Fibroblast of lung (primary cell): Measurements from ENCODE around the gene PLEKHN1. TPM values are rescaled to one million over a fixed set of nuclear protein-coding genes. Genes with fewer than 3 reads are reported as not detected.

Experiments used
- polyA plus RNA-seq, 2 donors: library from polyadenylated mRNA; depleted of rRNA in 1 of 2; stranded (reverse) in 1 of 2; unstranded in 1 of 2; fragments of >200 nt; gene quantifications; 2 replicates each; pipeline ENCODE4 v1.2.1, GENCODE V29; 2011 to 2012; ENCODE audit warnings: missing spikeins in 1 of 2
- total RNA-seq: library from RNA; depleted of rRNA; stranded (reverse); fragments of >200 nt; gene quantifications from 2 replicates; pipeline ENCODE4 v1.2.1, GENCODE V29; 2014

PLEKHN1 gene
- total and polyA plus RNA-seq, 2 donors (not counting 1 experiment from before 2014, with no cell fraction given), result 0.17 to 0.41 TPM

Other genes starting within 250 kb of the PLEKHN1 start
- 3.8 and 7.7 TPM in 2 replicates for gene SAMD11, start 42.6 kb upstream of the PLEKHN1 start, total RNA-seq
- 0.40 and 0.47 TPM in 2 replicates for gene SAMD11, start 42.6 kb upstream of the PLEKHN1 start, polyA plus RNA-seq
- 61.1 and 61.9 TPM in 2 replicates for gene NOC2L, start 7.2 kb upstream of the PLEKHN1 start, total RNA-seq
- 34.1 and 62.0 TPM in 2 replicates for gene NOC2L, start 7.2 kb upstream of the PLEKHN1 start, polyA plus RNA-seq
- 5.6 and 7.4 TPM in 2 replicates for gene KLHL17, start 5.9 kb upstream of the PLEKHN1 start, total RNA-seq
- gene KLHL17, start 5.9 kb upstream of the PLEKHN1 start, polyA plus RNA-seq, result 4.7 and 6.1 TPM in 2 replicates
- gene PERM1, start 15.6 kb downstream of the PLEKHN1 start, total RNA-seq, result 0.17 TPM in 1 of 2 replicates, not detected in the other
- 0.03 TPM in 1 of 2 replicates, not detected in the other for gene PERM1, start 15.6 kb downstream of the PLEKHN1 start, polyA plus RNA-seq
- gene HES4, start 33.6 kb downstream of the PLEKHN1 start, total RNA-seq, result 1.5 and 2.0 TPM in 2 replicates
- gene HES4, start 33.6 kb downstream of the PLEKHN1 start, polyA plus RNA-seq, result 0.10 and 0.49 TPM in 2 replicates
- gene ISG15, start 47.0 kb downstream of the PLEKHN1 start, total RNA-seq, result 74.7 and 93.3 TPM in 2 replicates
- 18.4 and 24.2 TPM in 2 replicates for gene ISG15, start 47.0 kb downstream of the PLEKHN1 start, polyA plus RNA-seq
- 38.3 and 50.9 TPM in 2 replicates for gene AGRN, start 53.6 kb downstream of the PLEKHN1 start, total RNA-seq
- 15.6 and 20.7 TPM in 2 replicates for gene AGRN, start 53.6 kb downstream of the PLEKHN1 start, polyA plus RNA-seq
- not detected in 2 replicates for gene RNF223, start 107.8 kb downstream of the PLEKHN1 start, total RNA-seq
- not detected in 2 replicates for gene RNF223, start 107.8 kb downstream of the PLEKHN1 start, polyA plus RNA-seq
- gene C1orf159, start 149.6 kb downstream of the PLEKHN1 start, total RNA-seq, result 3.1 and 3.3 TPM in 2 replicates
- 2.6 and 3.4 TPM in 2 replicates for gene C1orf159, start 149.6 kb downstream of the PLEKHN1 start, polyA plus RNA-seq
- gene TTLL10, start 207.4 kb downstream of the PLEKHN1 start, total RNA-seq, result under 0.01 TPM in 1 of 2 replicates, not detected in the other
- gene TTLL10, start 207.4 kb downstream of the PLEKHN1 start, polyA plus RNA-seq, result not detected in 2 replicates
- 0.77 and 1.3 TPM in 2 replicates for gene TNFRSF18, start 240.1 kb downstream of the PLEKHN1 start, total RNA-seq
- 0.10 TPM in 1 of 2 replicates, not detected in the other for gene TNFRSF18, start 240.1 kb downstream of the PLEKHN1 start, polyA plus RNA-seq
- under 0.01 and 0.17 TPM in 2 replicates for gene TNFRSF4, start 247.7 kb downstream of the PLEKHN1 start, total RNA-seq
- 0.05 TPM in 1 of 2 replicates, not detected in the other for gene TNFRSF4, start 247.7 kb downstream of the PLEKHN1 start, polyA plus RNA-seq